CD4-positive, alpha-beta T cell treated with Interleukin-17A for 1 hour (primary cell): ENCODE data around the gene PEAR1.
A peak's percentile ranks its signal among the peaks of the same experiment; 100 is the strongest.

Experiments used
- DNase-seq: peaks from one replicate; pipeline ENCODE4 v3.0.0-alpha.2; 2020

PEAR1 gene

GRCh38 chr1:156903328-156904091 is 10.0 kb downstream of the PEAR1 start:
- DNase-seq = no peak

GRCh38 chr1:156904187-156904959 is 10.9 kb downstream of the PEAR1 start:
- no peak for DNase-seq

- DNase-seq = no peak
Observed at GRCh38 chr1:156905176-156905575, 11.7 kb downstream of the PEAR1 start.

- no peak for DNase-seq
Observed at GRCh38 chr1:156905651-156906050, 12.1 kb downstream of the PEAR1 start.

- DNase-seq = no peak
Observed at GRCh38 chr1:156906206-156906906, 12.8 kb downstream of the PEAR1 start.

GRCh38 chr1:156908541-156908940 is 15.0 kb downstream of the PEAR1 start:
- no peak for DNase-seq

GRCh38 chr1:156908955-156909354 is 15.4 kb downstream of the PEAR1 start:
- DNase-seq = no peak

- DNase-seq = no peak
Observed at GRCh38 chr1:156909671-156910070, 16.2 kb downstream of the PEAR1 start.

GRCh38 chr1:156910309-156910782 is 16.8 kb downstream of the PEAR1 start:
- DNase-seq = peak; percentile 54

GRCh38 chr1:156911577-156912298 is 18.2 kb downstream of the PEAR1 start:
- no peak for DNase-seq

- DNase-seq = no peak
Observed at GRCh38 chr1:156912310-156912709, 18.8 kb downstream of the PEAR1 start.

- no peak for DNase-seq
Observed at GRCh38 chr1:156912861-156913808, 19.6 kb downstream of the PEAR1 start.

- DNase-seq = no peak
Observed at GRCh38 chr1:156913809-156914387, 20.4 kb downstream of the PEAR1 start.

- no peak for DNase-seq
Observed at GRCh38 chr1:156914440-156914856, 20.9 kb downstream of the PEAR1 start.

GRCh38 chr1:156920233-156921052 is 26.9 kb downstream of the PEAR1 start, which contains the start of gene LRRC71:
Gene LRRC71, plus strand, starts transcription at chr1:156920632. Its CDS starts 172 bp downstream, at chr1:156920804.
- peak; percentile 45 for DNase-seq

- no peak for DNase-seq
Observed at GRCh38 chr1:156921053-156921529, 27.6 kb downstream of the PEAR1 start.

GRCh38 chr1:156922986-156923669 is 29.6 kb downstream of the PEAR1 start:
- no peak for DNase-seq

- no peak for DNase-seq
Observed at GRCh38 chr1:156923670-156924477, 30.4 kb downstream of the PEAR1 start.
